DMS 273 treated with DMSO at 0.1 percent for 48 hours (cell line): ENCODE measurements around the gene L3HYPDH.

Source experiments
- DNase-seq: peaks from one replicate; lab custom pipeline; 2025; lab: John Stamatoyannopoulos, UW

The L3HYPDH gene

GRCh38 chr14:59427653-59428580 lies 56.3 kb downstream of the L3HYPDH start:
- no peak for DNase-seq

- DNase-seq: no peak
These were observed 58.8 kb downstream of the L3HYPDH start for GRCh38 chr14:59425322-59425935.

GRCh38 chr14:59424341-59425071 lies 59.7 kb downstream of the L3HYPDH start:
- DNase-seq: no peak
